Measurements from ENCODE around the gene EPN2. TPM values are rescaled to one million over a fixed set of nuclear protein-coding genes. Genes with fewer than 3 reads are reported as not detected.
"Not testable (repeated sequence)": the region's sequence is repeated elsewhere in the genome, so short reads cannot be mapped to it uniquely, and the experiment has no call there.

EPN2 gene
- polyA plus RNA-seq, 3 donors = 0.93 TPM; not detected in 2

DNA sequence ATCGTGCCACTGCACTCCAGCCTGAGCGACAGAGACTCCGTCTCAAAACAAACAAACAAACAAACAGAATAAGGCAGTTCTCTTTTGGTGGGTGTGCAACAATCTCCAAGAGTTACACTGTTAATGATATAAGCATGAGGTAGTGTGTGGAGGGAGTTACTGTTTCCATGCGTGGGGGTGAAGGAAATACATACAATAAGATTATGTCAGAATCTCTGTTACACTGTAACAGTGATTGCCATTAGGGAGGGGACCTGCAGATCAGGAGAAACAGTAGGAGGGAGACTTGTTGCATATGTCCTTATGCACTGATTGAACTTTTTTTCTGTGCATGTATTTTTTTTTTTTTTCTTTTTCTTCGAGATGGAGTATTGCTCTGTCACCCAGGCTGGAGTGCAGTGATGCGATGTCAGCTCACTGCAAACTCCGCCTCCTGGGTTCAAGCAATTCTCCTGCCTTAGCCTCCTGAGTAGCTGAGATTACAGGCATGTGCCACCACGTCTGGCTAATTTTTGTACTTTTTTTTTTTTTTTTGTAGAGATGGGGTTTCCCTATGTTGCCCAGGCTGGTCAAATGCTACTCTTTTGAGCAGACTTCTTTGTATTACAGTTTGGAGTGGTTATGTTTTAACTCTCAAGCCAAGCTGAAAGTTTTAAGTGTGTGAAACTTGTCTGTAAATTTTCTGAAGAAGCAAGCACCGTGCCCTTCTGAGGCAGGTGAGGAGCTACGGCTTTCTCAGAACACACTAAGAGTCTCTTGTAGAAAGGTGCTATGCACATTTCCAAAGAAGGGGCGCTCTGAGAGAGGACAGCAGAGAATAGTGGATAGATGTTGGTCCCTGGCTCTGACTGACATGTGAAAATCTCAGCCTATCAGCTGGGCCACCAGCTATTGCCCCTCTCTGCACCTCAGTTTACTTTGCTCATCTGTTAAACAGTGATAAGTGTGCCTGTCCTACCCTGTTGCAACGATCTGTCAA lies 10.3 kb upstream of the EPN2 start:
- WGBS (ENCODE audit: insufficient coverage) = no CpG with 5 or more reads among the region's 12 CpGs
- H3K4me2 ChIP-seq (replicated peaks; ENCODE audit: extremely low read depth, low read length, poor library complexity, severe bottlenecking); H3K27ac Mint-ChIP-seq; H3K9me3 ChIP-seq (replicated peaks in 1 of 2; ENCODE audit: control insufficient read depth in 1 of 2, insufficient read depth in 1 of 2, low read length in 2 of 2); H3K9me3 Mint-ChIP-seq; H3K4me3 Mint-ChIP-seq; DNase-seq; H3K36me3 ChIP-seq (replicated peaks in 1 of 2; ENCODE audit: control insufficient read depth in 1 of 2, insufficient read depth in 2 of 2, low read length in 2 of 2); H3K27ac ChIP-seq (ENCODE audit: low read depth in 1 of 2, low read length in 2 of 2); intact Hi-C loops (cut with micrococcal nuclease); H3K36me3 Mint-ChIP-seq; H3K4me3 ChIP-seq (replicated peaks in 1 of 3; ENCODE audit: low read depth in 2 of 3, low read length in 3 of 3); H3K79me2 ChIP-seq (ENCODE audit: insufficient read depth, low read length); H3K4me1 Mint-ChIP-seq; H3K4me1 ChIP-seq (ENCODE audit: control insufficient read depth in 1 of 2, insufficient read depth in 2 of 2, low read length in 2 of 2); H3K27me3 Mint-ChIP-seq (ENCODE audit: low read depth in 3 of 3); H4K20me1 ChIP-seq (ENCODE audit: insufficient read depth, low read length); H2AFZ ChIP-seq (ENCODE audit: insufficient read depth, low read depth, low read length, poor library complexity, severe bottlenecking); H3K27me3 ChIP-seq (ENCODE audit: control insufficient read depth in 2 of 2, insufficient read depth in 2 of 2, low read length in 2 of 2); H3K9ac ChIP-seq (ENCODE audit: insufficient read depth, low read length, poor library complexity, severe bottlenecking): not testable (repeated sequence)

DNA sequence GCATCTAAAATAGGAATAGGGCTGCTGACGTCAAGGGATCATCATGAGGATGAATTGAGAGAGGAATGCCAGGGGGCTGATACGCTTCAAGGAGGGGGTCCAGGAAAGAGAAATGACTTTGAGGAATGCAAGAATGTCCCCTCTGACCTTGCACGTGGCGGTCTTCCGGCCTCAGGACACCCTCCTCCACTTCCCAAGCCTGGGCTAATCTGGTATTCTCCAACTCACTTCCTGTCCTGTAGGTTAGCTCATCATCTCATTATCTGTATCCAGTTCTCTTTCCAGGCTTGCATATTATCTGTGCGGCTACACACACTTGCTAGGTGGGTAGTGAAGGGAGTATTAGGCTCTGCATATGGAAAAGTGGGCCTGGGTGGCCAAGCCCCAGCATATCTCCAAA lies 2.5 kb upstream of the EPN2 start:
- H4K20me1 ChIP-seq (ENCODE audit: insufficient read depth, low read length); DNase-seq; H3K4me2 ChIP-seq (replicated peaks; ENCODE audit: extremely low read depth, low read length, poor library complexity, severe bottlenecking); H3K4me3 Mint-ChIP-seq; H3K4me3 ChIP-seq (replicated peaks in 1 of 3; ENCODE audit: low read depth in 2 of 3, low read length in 3 of 3); H3K9ac ChIP-seq (ENCODE audit: insufficient read depth, low read length, poor library complexity, severe bottlenecking); H2AFZ ChIP-seq (ENCODE audit: insufficient read depth, low read depth, low read length, poor library complexity, severe bottlenecking); H3K79me2 ChIP-seq (ENCODE audit: insufficient read depth, low read length); H3K4me1 Mint-ChIP-seq; H3K36me3 Mint-ChIP-seq; H3K27ac ChIP-seq (ENCODE audit: low read depth in 1 of 2, low read length in 2 of 2); H3K27ac Mint-ChIP-seq; H3K36me3 ChIP-seq (replicated peaks in 1 of 2; ENCODE audit: control insufficient read depth in 1 of 2, insufficient read depth in 2 of 2, low read length in 2 of 2); intact Hi-C loops (cut with micrococcal nuclease); H3K9me3 Mint-ChIP-seq: not testable (repeated sequence)
- WGBS (ENCODE audit: insufficient coverage) = no CpG with 5 or more reads among the region's 6 CpGs
- H3K9me3 ChIP-seq (replicated peaks in 1 of 2; ENCODE audit: control insufficient read depth in 1 of 2, insufficient read depth in 1 of 2, low read length in 2 of 2) = peaks cover 0 to 10% of the 10 kb centered on the region in 2 donors
- peaks cover 15 to 22% of the 10 kb centered on the region in 2 donors for H3K27me3 ChIP-seq (ENCODE audit: control insufficient read depth in 2 of 2, insufficient read depth in 2 of 2, low read length in 2 of 2)
- peaks cover 17 to 28% (median 20%) of the 10 kb centered on the region in 3 donors for H3K27me3 Mint-ChIP-seq (ENCODE audit: low read depth in 3 of 3)
- H3K4me1 ChIP-seq (ENCODE audit: control insufficient read depth in 1 of 2, insufficient read depth in 2 of 2, low read length in 2 of 2) = peaks cover 10 to 12% of the 10 kb centered on the region in 2 donors

DNA sequence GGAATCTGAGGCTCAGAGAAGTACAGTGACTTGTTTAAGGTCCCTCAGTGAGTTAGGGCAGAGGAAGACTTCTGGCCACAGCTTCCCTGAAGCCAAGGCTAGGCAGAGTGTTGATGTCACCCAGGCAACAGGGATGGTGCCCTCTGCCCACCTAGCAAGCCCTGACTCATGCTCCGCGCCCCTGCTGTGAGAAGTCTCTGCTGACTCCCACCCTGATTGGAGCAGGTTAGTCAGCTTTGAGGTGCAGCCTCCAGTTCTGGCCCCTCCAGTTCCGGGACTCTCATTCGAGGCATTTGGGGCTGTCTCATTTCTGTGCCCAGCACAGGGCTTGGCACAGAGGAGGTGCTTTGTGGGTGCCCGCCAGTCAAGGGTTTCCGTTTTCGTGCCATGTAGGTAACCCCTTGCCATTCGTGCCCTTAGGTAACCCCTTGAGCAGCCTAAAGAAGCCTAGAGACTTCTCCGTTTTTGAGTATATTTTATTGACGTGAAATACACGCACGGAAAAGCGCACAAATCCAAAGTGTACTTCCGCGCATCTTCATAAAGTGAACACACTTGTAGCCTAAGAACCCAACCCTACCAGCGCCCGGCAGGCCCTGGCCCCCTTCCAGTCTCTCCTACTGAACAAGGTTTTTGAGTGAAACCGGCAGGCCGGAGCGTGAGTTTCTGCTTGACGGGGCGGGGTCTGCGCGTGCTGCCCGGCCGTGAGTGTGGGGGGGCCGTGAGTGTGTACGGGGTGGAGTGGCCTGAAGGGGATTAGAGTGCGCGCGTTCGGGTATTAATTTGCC lies 621 bp upstream of the EPN2 start:
- H3K27ac Mint-ChIP-seq; H3K9ac ChIP-seq (ENCODE audit: insufficient read depth, low read length, poor library complexity, severe bottlenecking); H3K4me1 Mint-ChIP-seq; H3K4me2 ChIP-seq (replicated peaks; ENCODE audit: extremely low read depth, low read length, poor library complexity, severe bottlenecking); H3K36me3 ChIP-seq (replicated peaks in 1 of 2; ENCODE audit: control insufficient read depth in 1 of 2, insufficient read depth in 2 of 2, low read length in 2 of 2); H3K9me3 Mint-ChIP-seq; intact Hi-C loops (cut with micrococcal nuclease); DNase-seq; H4K20me1 ChIP-seq (ENCODE audit: insufficient read depth, low read length); H3K4me3 ChIP-seq (replicated peaks in 1 of 3; ENCODE audit: low read depth in 2 of 3, low read length in 3 of 3); H2AFZ ChIP-seq (ENCODE audit: insufficient read depth, low read depth, low read length, poor library complexity, severe bottlenecking); H3K36me3 Mint-ChIP-seq; H3K27ac ChIP-seq (ENCODE audit: low read depth in 1 of 2, low read length in 2 of 2); H3K4me3 Mint-ChIP-seq; H3K79me2 ChIP-seq (ENCODE audit: insufficient read depth, low read length): not testable (repeated sequence)
- Histone ChIP-seq H3K4me1 (ENCODE audit: control insufficient read depth in 1 of 2, insufficient read depth in 2 of 2, low read length in 2 of 2) (peaks cover 10 to 12% of the 10 kb centered on the region in 2 donors), H3K27me3 (ENCODE audit: control insufficient read depth in 2 of 2, insufficient read depth in 2 of 2, low read length in 2 of 2) (peaks cover 20 to 29% of the 10 kb centered on the region in 2 donors), H3K9me3 (replicated peaks in 1 of 2; ENCODE audit: control insufficient read depth in 1 of 2, insufficient read depth in 1 of 2, low read length in 2 of 2) (peaks cover 0 to 10% of the 10 kb centered on the region in 2 donors)
- no CpG with 5 or more reads among the region's 32 CpGs for WGBS (ENCODE audit: insufficient coverage)
- peaks cover 23 to 43% (median 24%) of the 10 kb centered on the region in 3 donors for H3K27me3 Mint-ChIP-seq (ENCODE audit: low read depth in 3 of 3)

Measured in CD14-positive monocyte (primary cell).